Activated naive CD4-positive, alpha-beta T cell treated with anti-CD3 and anti-CD28 coated beads, Interleukin-2, amount 50 U/mL, for 16 hours (primary cell): ENCODE data around the gene BRINP1.

Source experiments
- DNase-seq: peaks from one replicate; pipeline ENCODE4 v3.0.0-alpha.2; 2020

Gene BRINP1

DNA sequence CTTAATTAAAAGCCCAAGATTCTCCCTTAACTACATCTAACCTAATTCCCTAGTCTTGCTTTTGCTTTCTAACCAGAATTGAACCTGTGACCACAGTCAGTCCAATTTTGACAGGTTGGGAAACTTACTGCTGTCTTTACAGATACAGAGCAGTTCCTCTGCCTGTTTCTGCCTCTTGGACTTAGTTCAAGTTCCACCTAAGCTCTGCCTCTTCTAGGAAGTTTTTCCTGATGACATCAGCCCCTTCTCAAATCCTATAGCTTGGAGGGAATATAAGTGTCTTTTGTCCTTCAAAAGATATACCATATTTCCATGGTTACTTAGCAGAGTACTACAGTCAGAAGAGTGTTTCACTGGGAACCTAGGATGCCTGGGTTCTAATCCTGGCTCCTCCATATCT, 31.7 kb downstream of the BRINP1 start:
- no peak for DNase-seq

DNA sequence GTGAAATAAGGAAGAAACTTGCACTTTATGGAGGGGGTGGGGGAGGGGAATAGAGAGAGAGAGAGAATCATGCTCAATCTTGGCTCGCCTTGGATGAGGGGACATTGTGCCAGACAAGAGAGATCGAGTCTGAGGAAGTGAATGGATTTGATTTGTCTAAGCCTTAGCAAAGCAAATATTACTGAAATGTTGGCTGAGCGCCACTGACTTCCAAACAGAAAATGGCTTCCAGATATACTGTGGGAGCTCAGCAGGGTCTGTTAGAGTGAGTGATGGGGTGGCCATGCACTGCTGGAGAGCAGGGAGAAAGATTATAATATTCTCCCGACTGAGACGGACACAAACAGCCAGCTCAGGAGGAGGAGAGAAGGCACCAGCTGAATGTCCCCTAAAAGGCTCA, 34.5 kb downstream of the BRINP1 start:
- no peak for DNase-seq

DNA sequence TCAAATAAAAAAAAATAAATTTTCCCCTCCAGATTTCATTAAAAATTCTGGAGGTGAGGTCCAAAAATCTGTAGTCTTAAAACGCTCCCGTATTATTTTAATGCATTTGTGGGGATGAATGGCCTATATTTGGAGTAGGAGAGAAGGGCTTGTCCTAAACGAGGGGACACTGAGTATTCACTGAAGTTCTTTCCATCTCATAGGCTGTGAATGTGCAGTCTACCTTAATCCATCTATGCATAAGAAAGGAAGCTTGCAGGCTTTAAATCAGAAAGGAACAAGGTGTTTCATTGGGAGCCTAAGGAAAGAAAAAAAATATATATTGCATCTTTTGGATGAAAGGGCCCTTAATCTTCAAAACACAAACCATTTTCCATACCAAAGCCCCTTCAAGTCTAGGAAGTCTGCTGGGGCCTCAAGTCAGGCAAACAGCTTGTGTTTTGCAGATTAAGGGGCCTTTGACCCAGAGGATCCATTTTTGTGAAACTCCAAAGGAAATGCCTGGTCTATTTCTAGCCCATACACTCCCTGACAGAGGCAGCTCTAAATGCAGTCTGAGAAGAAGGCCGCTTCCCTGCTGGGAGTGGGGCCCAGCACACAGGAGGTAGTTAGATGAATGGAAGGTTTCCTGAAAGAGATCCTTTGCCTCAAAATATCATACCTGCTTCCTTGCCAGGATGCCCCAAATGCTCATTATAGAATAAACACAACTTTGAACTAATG, 35.6 kb downstream of the BRINP1 start:
- DNase-seq = no peak

DNA sequence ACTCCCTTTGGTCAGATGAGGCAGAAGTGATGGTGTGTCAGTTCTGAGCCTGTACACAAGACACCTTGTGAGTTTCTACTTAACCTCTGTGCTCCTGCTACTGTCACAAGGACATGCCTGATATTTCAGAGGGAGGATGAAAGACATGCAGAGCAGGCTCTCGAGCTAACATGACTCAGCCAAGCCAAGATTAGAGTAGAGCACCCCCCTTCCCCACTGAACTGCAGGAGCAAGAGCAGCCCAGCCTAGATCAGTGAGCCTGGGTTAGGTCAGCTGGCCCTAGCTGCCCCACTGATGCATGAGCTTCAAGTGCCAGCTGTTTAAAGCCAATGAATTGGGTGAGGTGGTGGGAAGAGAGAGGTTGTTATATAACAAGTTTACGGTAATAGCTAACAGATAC, 36.7 kb downstream of the BRINP1 start:
- no peak for DNase-seq

DNA sequence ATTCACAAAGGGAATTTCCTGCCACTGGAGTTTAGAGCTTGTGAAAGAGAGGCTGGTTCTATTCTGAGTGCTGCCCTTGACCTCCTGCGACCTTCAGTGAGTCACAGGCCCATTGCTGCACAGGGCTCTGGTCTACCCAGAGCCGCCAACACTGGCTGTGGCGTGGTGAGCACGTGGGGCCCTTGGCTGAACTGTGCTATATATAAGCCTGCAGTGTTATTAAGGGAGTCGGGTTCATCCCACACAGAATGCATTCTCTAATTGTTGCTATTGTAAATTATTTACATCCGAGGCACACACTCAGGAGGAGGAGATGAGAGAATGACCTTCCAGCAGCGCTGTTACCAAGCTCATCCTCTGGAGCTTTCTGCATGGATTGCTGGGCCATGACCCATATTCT, 47.1 kb downstream of the BRINP1 start:
- DNase-seq = no peak

DNA sequence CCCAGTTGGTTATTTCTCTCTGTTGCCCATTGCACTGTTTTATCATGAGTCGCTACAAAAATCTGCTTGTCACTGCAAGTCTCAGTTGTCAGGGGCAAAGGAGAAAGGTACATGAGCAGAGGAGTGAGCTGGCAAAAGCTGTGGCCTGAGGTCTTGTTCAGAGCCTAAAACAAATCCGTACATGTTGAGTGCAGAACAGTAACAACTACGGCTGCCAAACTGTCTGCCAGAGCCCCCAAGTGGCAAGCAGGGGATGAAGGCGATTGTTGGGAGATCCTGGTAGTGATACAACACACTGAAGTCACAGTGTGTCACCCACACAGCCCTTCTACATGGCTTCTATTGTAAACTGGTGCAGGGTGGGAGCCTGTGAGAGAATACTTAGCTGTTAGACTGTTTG, 50.9 kb downstream of the BRINP1 start:
- no peak for DNase-seq

DNA sequence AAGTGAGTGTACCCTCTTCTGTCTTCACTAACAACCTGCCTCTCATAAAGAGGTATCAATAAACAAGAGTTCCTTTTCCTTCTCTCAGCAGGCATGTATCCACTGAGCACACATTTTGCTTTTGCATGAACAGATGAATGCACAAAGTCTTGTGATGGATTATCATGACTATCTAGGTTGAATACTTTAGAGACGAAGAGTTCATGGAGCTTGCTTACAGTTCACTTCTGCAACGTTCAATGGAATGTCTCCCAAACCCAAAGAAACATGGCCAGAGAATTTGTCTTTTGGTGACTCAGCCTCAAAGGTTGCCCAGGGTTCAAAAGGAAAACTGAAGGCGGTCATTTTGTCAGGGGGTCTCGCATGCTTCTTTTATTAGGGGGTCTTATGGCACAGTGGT, 55.4 kb downstream of the BRINP1 start:
- no peak for DNase-seq

- no peak for DNase-seq
Measured at GRCh38 chr9:119310741-119311140, 58.5 kb downstream of the BRINP1 start.

- no peak for DNase-seq
Measured at GRCh38 chr9:119307471-119307870, 61.8 kb downstream of the BRINP1 start.

DNA sequence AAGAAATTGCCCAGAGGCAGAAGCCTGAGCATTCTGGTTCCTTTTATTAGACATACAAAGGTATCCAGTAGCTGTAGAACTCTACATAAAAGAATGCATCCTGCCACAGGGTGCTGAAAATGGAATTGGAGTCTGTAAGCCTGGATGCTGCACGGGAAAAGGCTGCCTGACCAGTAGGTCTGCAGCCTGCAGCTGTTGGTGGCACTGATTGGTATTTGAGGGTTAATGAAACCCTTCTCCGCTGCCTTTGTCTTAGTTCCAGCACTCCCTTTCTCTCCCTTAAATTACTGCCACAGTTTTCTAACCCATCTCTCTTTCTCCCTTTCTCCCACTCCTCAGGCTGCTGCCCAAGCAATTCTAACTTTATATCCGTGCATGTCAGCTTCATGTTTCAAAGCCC, 64.7 kb downstream of the BRINP1 start:
- DNase-seq = no peak

- DNase-seq = no peak
Measured at GRCh38 chr9:119302988-119303698, 66.1 kb downstream of the BRINP1 start.

DNA sequence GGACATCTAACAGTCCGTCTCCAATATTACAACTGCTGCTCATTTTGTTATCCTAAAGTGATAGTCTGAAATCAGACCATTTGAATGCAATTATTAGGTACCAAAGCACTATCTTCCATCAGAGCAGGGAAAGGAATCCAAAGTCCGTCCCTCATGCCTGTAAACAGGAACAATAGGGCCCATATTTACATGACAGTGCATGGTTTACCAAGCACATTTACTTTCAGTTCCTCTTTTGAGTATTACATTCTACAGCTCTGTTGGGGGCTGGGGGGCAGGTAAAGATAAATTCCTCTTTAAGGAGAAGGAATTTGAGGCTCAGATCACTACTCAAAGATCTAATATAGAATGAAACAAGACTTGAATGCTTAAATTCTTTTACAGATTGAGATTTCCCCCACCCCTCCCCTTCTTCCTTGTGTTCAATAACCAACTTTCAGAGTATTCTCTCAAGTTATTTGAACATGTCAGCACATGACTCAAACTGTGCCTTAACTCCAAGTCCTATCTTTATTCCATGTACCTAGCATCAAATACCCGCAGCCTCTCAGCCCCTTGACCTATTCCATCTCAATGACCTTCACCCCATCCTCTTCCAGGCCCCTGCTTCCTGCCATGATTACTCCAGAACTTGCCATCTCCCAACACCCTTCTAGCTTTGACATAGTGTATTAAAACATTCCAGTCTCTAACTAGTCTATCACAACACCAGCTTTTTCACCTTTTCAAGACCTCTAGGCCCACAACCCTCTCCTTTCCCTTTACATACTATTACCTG, 71.0 kb downstream of the BRINP1 start:
- no peak for DNase-seq

DNA sequence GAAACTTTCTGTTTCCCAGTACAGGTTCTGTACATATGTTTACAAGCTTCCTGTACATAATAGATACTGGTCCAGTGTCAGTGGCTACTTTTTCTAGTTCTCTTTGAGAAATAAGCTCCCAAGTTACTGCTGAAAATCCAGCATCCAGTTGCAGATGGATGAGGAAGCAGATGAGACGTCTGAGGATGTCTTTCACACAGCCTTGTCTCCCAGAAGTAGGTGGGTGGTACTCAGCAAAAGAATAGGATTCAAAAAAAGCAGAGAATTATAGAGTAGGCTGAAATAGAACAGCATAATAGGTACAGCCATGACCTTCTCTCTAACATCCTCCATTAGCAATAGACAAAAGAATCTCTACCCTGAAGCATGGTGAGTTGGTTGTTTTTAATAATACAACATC, 77.7 kb downstream of the BRINP1 start:
- DNase-seq = no peak

GRCh38 chr9:119289740-119290433, 79.3 kb downstream of the BRINP1 start:
- no peak for DNase-seq

DNA sequence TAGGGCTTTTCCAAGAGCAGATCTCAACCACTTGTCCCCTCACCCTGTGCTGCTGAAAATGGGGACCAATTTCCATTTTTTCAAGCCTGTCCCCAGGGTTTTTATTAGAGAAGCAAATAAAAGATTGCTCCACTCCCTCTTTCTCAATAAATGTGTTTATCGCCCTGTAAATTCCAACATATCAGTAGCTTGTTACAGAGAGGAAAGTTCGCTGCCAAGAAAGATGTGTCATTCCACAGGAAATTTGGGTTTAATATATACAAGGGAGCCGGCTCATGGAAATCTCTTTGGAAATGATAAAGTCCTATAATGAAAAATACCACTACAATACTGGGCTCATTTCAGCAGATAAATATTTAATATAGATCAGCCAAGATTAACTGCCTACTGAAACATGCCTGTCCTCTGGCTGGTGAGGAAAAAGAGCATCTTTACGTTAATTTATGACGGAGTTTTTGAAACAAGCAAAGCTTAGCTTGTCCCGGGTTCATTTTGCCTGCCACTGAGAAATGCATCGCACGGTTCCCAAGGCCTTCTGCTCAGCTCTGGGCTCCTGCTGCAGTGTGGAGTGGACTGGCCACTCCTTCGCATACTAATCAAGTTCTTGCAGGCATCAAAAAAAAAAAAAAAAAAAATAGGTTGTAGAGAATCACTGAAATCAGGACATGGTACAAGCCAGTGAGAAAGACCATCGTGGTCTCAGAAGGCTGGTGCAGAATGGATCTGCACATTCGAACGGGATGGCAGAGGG, 84.5 kb downstream of the BRINP1 start:
- no peak for DNase-seq

- no peak for DNase-seq
Measured at GRCh38 chr9:119284118-119284517, 85.1 kb downstream of the BRINP1 start.

DNA sequence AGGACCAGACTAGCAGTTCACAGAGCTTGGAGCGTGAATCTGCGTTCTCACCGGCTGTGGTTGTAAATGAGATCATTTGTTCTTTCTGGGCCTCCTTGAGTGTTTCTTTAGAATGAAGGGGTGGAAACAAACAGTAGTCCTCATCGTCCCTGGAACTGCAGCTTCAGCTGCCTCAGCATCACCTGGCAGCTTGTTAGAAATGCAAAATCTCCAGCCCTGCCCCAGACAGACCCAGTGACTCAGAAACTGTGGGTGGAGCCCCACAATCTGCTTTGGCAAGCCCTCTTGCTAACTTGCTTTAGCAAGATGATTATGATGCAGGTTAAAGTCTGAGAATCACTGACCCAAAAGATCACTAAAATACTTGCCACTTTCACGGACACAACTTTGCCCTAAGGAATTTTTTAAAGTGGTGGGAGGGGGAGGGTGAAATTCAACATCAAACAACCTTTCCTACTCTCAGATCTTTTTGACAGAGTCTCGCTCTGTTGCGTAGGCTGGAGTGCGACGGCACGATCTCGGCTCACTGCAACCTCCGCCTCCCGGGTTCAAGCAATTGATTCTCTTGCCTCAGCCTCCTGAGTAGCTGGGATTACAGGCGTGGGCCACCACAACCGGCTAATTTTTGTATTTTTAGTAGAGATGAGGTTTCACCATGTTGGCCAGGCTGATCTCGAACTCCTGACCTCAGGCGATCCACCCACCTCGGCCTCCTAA, 86.0 kb downstream of the BRINP1 start:
- DNase-seq = no peak

- DNase-seq = no peak
Measured at GRCh38 chr9:119282476-119283077, 86.7 kb downstream of the BRINP1 start.

- DNase-seq = no peak
Measured at GRCh38 chr9:119280740-119281485, 88.3 kb downstream of the BRINP1 start.

- DNase-seq = no peak
Measured at GRCh38 chr9:119278171-119278570, 91.1 kb downstream of the BRINP1 start.
